Measurements from ENCODE around the gene FUT7. TPM values are rescaled to one million over a fixed set of nuclear protein-coding genes. Genes with fewer than 3 reads are reported as not detected.

FUT7 gene
- total RNA-seq, 3 donors from 2014 or later (not counting 1 experiment from before 2014, with no cell fraction given), result 0.99 to 5.1 (median 3.9) TPM

GRCh38 chr9:137078701-137079400 lies 47.0 kb upstream of the FUT7 start:
- no peaks in the 10 kb centered on the region for H3K36me3 Mint-ChIP-seq
- Histone ChIP-seq H3K4me3 (ENCODE audit: low read length) (no peak overlapping the region), H3K4me1 (ENCODE audit: control insufficient read depth, insufficient read depth, low read length) (peaks cover 19% of the 10 kb centered on the region), H3K36me3 (ENCODE audit: control insufficient read depth, insufficient read depth, low read length) (peaks cover 2% of the 10 kb centered on the region), H3K9me3 (ENCODE audit: control insufficient read depth, insufficient read depth, low read length) (no peaks in the 10 kb centered on the region), H3K27ac (ENCODE audit: low read length) (no peak overlapping the region), H3K27me3 (ENCODE audit: control insufficient read depth, insufficient read depth, low read length) (no peaks in the 10 kb centered on the region)
- 92% methylated on average over 51 of the region's 51 CpGs for WGBS (ENCODE audit: insufficient coverage)
- ATAC-seq (no peak), DNase-seq (no peak)
- intact Hi-C loops (cut with micrococcal nuclease), result no loop called here
- no peaks in the 10 kb centered on the region for H3K9me3 Mint-ChIP-seq
- H3K27me3 Mint-ChIP-seq (ENCODE audit: low read depth in 2 of 2), result no peaks in the 10 kb centered on the region
- peak overlapping the region; percentile 77 for H3K4me3 Mint-ChIP-seq
- no peak overlapping the region for H3K27ac Mint-ChIP-seq
- TF ChIP-seq CTCF (IDR thresholded peaks at IDR 0.05), result no peak
- peaks cover 0 to 1% of the 10 kb centered on the region in 2 donors for H3K4me1 Mint-ChIP-seq

GRCh38 chr9:137077758-137078693 lies 46.1 kb upstream of the FUT7 start:
- intact Hi-C loops (cut with micrococcal nuclease), result no loop called here
- Histone ChIP-seq H3K36me3 (ENCODE audit: control insufficient read depth, insufficient read depth, low read length) (peaks cover 2% of the 10 kb centered on the region), H3K27me3 (ENCODE audit: control insufficient read depth, insufficient read depth, low read length) (no peaks in the 10 kb centered on the region), H3K4me3 (ENCODE audit: low read length) (peak overlapping the region; percentile 44), H3K27ac (ENCODE audit: low read length) (no peak overlapping the region), H3K4me1 (ENCODE audit: control insufficient read depth, insufficient read depth, low read length) (peaks cover 19% of the 10 kb centered on the region), H3K9me3 (ENCODE audit: control insufficient read depth, insufficient read depth, low read length) (no peaks in the 10 kb centered on the region)
- Mint-ChIP-seq H3K36me3 (no peaks in the 10 kb centered on the region), H3K27ac (no peak overlapping the region), H3K9me3 (no peaks in the 10 kb centered on the region), H3K4me3 (peak overlapping the region; percentile 77), H3K27me3 (ENCODE audit: low read depth in 2 of 2) (no peaks in the 10 kb centered on the region), H3K4me1 (peaks cover 0 to 9% of the 10 kb centered on the region in 2 donors)
- 22% methylated on average over 76 of the region's 76 CpGs for WGBS (ENCODE audit: insufficient coverage)
- ATAC-seq (peak; percentile 40 to 52 (median 43)), DNase-seq (peak in 1 of 2 donors; percentile 59)
- no peak for TF ChIP-seq CTCF (IDR thresholded peaks at IDR 0.05)

- H3K27ac Mint-ChIP-seq, result no peak within 1 kb of the TSS
- no peaks in the 10 kb centered on the region for H3K27me3 Mint-ChIP-seq (ENCODE audit: low read depth in 2 of 2)
- TF ChIP-seq CTCF (IDR thresholded peaks at IDR 0.05), result no peak
- peak; percentile 77 to 79 (median 78) for ATAC-seq
- WGBS (ENCODE audit: insufficient coverage), result 2% methylated on average over 86 of the region's 87 CpGs
- intact Hi-C loops (cut with micrococcal nuclease), result no loop called here
- H3K9me3 Mint-ChIP-seq, result no peaks in the 10 kb centered on the region
- H3K4me1 Mint-ChIP-seq, result peaks cover 0 to 9% of the 10 kb centered on the region in 2 donors
- H3K4me3 ChIP-seq (ENCODE audit: low read length), result peak within 1 kb of the TSS; percentile 44
- no peaks in the 10 kb centered on the region for H3K27me3 ChIP-seq (ENCODE audit: control insufficient read depth, insufficient read depth, low read length)
- H3K9me3 ChIP-seq (ENCODE audit: control insufficient read depth, insufficient read depth, low read length), result no peaks in the 10 kb centered on the region
- peaks cover 19% of the 10 kb centered on the region for H3K4me1 ChIP-seq (ENCODE audit: control insufficient read depth, insufficient read depth, low read length)
- DNase-seq, result peak; percentile 47 to 77
- H3K36me3 ChIP-seq (ENCODE audit: control insufficient read depth, insufficient read depth, low read length), result peaks cover 2% of the 10 kb centered on the region
- H3K36me3 Mint-ChIP-seq, result no peaks in the 10 kb centered on the region
- H3K27ac ChIP-seq (ENCODE audit: low read length), result no peak within 1 kb of the TSS
- peak within 1 kb of the TSS; percentile 77 for H3K4me3 Mint-ChIP-seq
Measured at GRCh38 chr9:137077010-137077747, 45.3 kb upstream of the FUT7 start, which contains the start of gene UAP1L1. Gene UAP1L1, plus strand, starts transcription at chr9:137077517. Its CDS starts 16 bp downstream, at chr9:137077533.

Measured in natural killer cell (primary cell).